WTC11 (cell line): ENCODE data around the gene PKLR. TPM values are rescaled to one million over a fixed set of nuclear protein-coding genes. Genes with fewer than 3 reads are reported as not detected.

ENCODE experiments used
- ATAC-seq: fragments of 200-7000 bp; cut with Tn5 transposase; 2 replicates; pipeline ENCODE4 v1.10.0; 2021; ENCODE audit warnings: mild to moderate bottlenecking, moderate library complexity
- CTCF ChIA-PET: fragments of 300-600 bp; sonication (Branson Sonifier 250); formaldehyde crosslinking; loops from one replicate; lab custom pipeline; 2021; ENCODE audit warnings: antibody characterized with exemption; lab: Charles Lee
- POLR2A ChIA-PET: fragments of 350-600 bp; sonication (Branson Sonifier 250); formaldehyde crosslinking; loops from one replicate; lab custom pipeline; 2021; ENCODE audit warnings: antibody characterized with exemption; lab: Charles Lee
- DNase-seq: peaks from one replicate; pipeline ENCODE4 v3.0.0; 2021; ENCODE audit warnings: low spot score
- H3K27ac Mint-ChIP-seq: 2 replicates; pipeline ENCODE4 v1.8.0; 2021; ENCODE audit warnings: mixed read lengths
- H3K27me3 Mint-ChIP-seq: 2 replicates; pipeline ENCODE4 v1.8.0; 2021; ENCODE audit warnings: low read depth, mild to moderate bottlenecking, moderate library complexity, mixed read lengths
- H3K36me3 Mint-ChIP-seq: 2 replicates; pipeline ENCODE4 v1.8.0; 2021; ENCODE audit warnings: mixed read lengths
- H3K4me1 Mint-ChIP-seq: 2 replicates; pipeline ENCODE4 v1.8.0; 2022; ENCODE audit warnings: mixed read lengths
- H3K4me3 Mint-ChIP-seq: 2 replicates; pipeline ENCODE4 v1.8.0; 2021; ENCODE audit warnings: mild to moderate bottlenecking, moderate library complexity, mixed read lengths
- H3K9me3 Mint-ChIP-seq: 2 replicates; pipeline ENCODE4 v1.8.0; 2021; ENCODE audit warnings: mixed read lengths
- AFF4 ChIP-seq: sonication (generic); formaldehyde crosslinking; IDR thresholded peaks from 2 replicates; pipeline ENCODE4 v1.8.1; 2023; ENCODE audit warnings: mild to moderate bottlenecking, missing genetic modification reagents, borderline replicate concordance
- ATF3 ChIP-seq: sonication (generic); formaldehyde crosslinking; conservative IDR thresholded peaks from 2 replicates; pipeline ENCODE4 v1.8.1; 2022; ENCODE audit warnings: mild to moderate bottlenecking, missing genetic modification reagents
- CREM ChIP-seq: sonication (generic); formaldehyde crosslinking; IDR thresholded peaks from 2 replicates; pipeline ENCODE4 v1.8.1; 2022; ENCODE audit warnings: mild to moderate bottlenecking, missing genetic modification reagents, moderate library complexity
- E2F1 ChIP-seq: sonication (generic); formaldehyde crosslinking; IDR thresholded peaks from 2 replicates; pipeline ENCODE4 v1.8.0; 2022; ENCODE audit warnings: mild to moderate bottlenecking, missing genetic modification reagents
- FOXP4 ChIP-seq: sonication (generic); formaldehyde crosslinking; IDR thresholded peaks from 2 replicates; pipeline ENCODE4 v1.8.0; 2022; ENCODE audit warnings: mild to moderate bottlenecking, missing genetic modification reagents
- MAX ChIP-seq: sonication (generic); formaldehyde crosslinking; IDR thresholded peaks from 2 replicates; pipeline ENCODE4 v1.8.0; 2022; ENCODE audit warnings: mild to moderate bottlenecking, missing genetic modification reagents
- PRDM15 ChIP-seq: sonication (generic); formaldehyde crosslinking; IDR thresholded peaks from 2 replicates; pipeline ENCODE4 v1.8.0; 2022; ENCODE audit warnings: missing genetic modification reagents
- TCF7 ChIP-seq: sonication (generic); formaldehyde crosslinking; IDR thresholded peaks from 2 replicates; pipeline ENCODE4 v1.8.0; 2022; ENCODE audit warnings: mild to moderate bottlenecking, low read depth, missing genetic modification reagents, moderate library complexity
- ZMAT4 ChIP-seq: fragments of 250-450 bp; sonication (Bioruptor Pico); IDR thresholded peaks from 2 replicates; pipeline ENCODE4 v1.9.0; 2021; ENCODE audit warnings: mild to moderate bottlenecking
- total RNA-seq: library from RNA; stranded (reverse); gene quantifications from 3 replicates; pipeline ENCODE4 v1.2.3, GENCODE V29; 2021

The PKLR gene
- total RNA-seq, 1 experiment from 2014 or later, result 1.5 TPM

- TF ChIP-seq PRDM15 (CRISPR knock-in tag), result peak; percentile 87
- peak; percentile 25; the same call in 1 of the 2 replicates for TF ChIP-seq FOXP4
Measured at GRCh38 chr1:155322953-155323728, 21.9 kb upstream of the PKLR start (continued).

- no peaks in the 10 kb centered on the region for H3K9me3 Mint-ChIP-seq
- H3K36me3 Mint-ChIP-seq, result peaks cover 23% of the 10 kb centered on the region
- peaks cover 6% of the 10 kb centered on the region for H3K27me3 Mint-ChIP-seq
- H3K4me3 Mint-ChIP-seq, result peak overlapping the region; percentile 84
- peaks cover 41% of the 10 kb centered on the region for H3K4me1 Mint-ChIP-seq
- TF ChIP-seq ZMAT4 (CRISPR knock-in tag) (no peak), AFF4 (CRISPR knock-in tag) (no peak), E2F1 (CRISPR knock-in tag) (no peak), ATF3 (CRISPR knock-in tag) (no peak), CREM (no peak), MAX (no peak), TCF7 (no peak)
- ChIA-PET CTCF (interaction anchor here (0.6 to 9.9 kb wide), 21 partner anchors 14 to 238 kb away, joined by 3 to 204 read pairs (median 9); partner anchors contain the start of genes CLK2, FDPS, HCN3 and KRTCAP2), POLR2A (interaction anchor here (1.9 to 2.5 kb wide), 2 partner anchors 14 to 50 kb away, joined by 5 to 13 read pairs; partner anchors contain the start of genes CLK2 and FDPS)
- ATAC-seq, result no peak
- peak; percentile 41 for DNase-seq
- H3K27ac Mint-ChIP-seq, result peak overlapping the region; percentile 66
Measured at GRCh38 chr1:155322571-155322952, 21.3 kb upstream of the PKLR start.
